Measurements from ENCODE around the gene A2M.

A2M gene

DNA sequence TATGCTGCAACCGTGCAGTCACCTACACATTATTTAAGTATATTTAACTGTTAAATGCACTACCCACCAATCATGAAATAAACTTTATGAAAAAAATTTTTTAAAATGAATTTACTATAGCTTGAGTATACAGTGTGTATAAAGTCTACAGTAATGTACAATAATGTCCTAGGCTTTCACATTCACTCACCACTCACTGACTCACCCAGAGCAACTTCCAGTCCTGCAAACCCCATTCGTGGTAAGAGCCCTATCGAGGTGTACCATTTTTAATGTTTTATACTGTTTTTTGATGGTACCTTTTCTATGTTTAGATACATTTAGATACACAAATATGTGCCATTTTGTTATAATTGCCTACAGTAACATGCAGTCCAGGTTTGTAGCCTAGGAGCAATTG is 78.3 kb downstream of the A2M start:
- ATAC-seq (no peak), DNase-seq (no peak)

DNA sequence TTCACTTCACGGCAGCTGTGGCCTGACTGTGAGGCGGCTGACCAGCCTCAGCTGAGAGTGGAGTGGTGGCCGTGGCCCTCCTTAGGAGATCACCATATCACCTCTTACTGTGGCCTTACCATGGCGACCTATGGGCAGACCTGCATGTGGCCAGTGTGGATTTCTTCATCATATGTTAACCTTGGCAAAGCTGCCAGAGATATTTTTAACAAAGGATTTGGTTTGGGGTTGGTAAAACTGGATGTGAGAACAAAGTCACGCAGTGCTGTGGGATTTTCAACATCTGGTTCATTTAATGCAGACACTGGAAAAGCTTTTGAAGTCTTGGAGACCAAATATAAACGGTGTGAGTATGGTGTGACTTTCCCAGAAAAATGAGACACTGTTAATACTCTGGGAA is 79.5 kb downstream of the A2M start:
- ATAC-seq (no peak), DNase-seq (no peak)

DNA sequence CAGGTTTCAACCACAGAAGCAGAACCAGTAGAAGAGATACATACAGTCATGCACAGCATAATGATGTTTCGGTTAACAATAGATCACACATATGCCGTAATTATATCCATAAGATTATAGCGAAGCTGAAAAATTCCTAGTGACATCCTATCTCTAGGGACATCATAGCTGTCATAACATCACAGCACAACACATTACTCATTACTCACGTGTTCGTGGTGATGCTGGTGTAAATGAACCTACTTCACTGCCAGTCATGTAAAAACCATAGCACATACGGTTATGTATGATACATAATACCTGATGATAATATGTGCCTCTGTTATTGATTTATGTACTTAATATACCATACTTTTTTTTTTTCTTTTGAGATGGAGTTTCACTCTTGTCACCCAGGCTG is 81.6 kb downstream of the A2M start:
- ATAC-seq (peak; percentile 41), DNase-seq (no peak)

DNA sequence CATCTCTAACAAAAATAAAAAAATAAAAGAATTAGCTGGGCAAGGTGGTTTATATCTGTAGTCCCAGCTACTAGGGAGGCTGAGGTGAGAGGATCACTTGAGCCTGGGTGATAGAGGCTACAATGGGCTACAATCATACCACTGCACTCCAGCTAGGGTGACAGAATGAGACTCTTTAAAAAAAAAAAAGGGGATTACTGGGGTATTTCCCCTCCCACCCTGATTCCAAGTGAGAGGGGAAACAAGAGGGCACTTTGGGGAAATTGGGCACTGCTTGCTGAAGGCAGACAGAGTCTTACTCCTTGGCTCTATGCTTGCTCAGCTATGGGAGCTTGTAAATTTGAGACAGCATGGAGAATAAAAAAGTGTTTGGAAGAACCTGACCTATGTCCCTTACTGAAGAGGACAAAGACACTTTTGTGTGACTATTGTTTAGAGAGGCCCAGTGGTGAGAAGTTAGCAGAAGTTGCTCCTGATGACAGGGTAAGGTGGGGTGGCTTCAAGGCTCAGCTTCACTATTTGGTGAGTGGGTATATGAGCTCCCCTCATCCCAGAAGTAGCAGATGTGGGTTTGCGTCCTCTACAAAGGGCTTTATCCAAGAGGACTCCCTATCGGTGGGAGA is 82.3 kb downstream of the A2M start:
- DNase-seq (no peak), ATAC-seq (no peak)

DNA sequence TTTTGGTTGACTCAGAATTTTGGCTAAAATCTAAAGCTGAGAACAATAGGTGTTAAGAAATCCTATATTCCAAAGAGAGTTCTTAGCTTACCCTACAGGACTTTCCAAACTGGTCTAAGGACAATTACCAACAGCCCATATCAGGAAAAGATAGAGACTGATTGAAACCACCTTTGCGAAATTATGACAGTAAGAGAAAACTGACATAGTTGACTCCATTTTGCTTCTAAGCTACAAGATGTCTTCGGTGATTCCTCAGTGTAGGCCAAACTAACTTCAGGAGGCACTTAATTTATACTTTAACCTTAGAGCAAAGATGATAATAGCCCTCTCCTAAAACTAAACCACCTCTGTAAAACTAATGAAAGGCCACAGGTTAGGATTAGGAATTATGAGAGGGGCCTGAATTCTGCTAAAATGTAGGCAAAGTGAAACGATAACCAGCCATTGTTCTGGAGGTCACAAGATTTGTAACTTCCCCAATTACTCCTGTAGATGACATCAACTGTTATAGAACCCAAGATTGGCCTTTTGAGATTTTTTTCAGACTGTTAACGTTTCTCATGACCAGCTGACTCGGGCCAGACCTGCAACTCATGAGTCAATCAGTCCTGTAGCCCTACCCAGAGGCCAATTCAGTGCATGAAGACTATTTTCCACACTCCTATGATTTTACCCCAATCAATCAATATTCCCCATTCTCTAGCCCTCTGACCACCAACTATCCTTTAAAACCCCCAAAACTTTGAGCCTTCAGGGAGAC is 83.3 kb downstream of the A2M start:
- DNase-seq (no peak), ATAC-seq (peak; percentile 55)

DNA sequence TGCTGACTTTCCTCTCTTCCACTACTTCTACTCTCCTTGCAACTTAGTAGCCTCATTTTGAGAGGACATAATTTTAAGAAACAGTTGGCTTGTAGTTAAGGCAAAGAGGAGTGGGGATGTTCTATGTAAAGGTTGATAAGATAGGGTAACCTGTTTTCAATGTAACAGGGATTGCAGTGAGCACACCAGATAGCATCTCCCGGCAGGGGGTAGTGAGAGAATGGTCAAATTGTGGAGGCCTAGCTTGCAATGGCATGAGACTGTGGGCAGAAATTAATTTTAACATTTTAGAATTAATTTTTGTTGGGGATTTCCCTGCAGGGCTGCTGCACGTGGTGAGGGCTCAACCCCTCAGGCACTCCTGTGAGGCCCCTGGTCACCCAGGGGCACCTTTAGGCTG is 84.9 kb downstream of the A2M start:
- DNase-seq, result no peak
- ATAC-seq, result no peak

DNA sequence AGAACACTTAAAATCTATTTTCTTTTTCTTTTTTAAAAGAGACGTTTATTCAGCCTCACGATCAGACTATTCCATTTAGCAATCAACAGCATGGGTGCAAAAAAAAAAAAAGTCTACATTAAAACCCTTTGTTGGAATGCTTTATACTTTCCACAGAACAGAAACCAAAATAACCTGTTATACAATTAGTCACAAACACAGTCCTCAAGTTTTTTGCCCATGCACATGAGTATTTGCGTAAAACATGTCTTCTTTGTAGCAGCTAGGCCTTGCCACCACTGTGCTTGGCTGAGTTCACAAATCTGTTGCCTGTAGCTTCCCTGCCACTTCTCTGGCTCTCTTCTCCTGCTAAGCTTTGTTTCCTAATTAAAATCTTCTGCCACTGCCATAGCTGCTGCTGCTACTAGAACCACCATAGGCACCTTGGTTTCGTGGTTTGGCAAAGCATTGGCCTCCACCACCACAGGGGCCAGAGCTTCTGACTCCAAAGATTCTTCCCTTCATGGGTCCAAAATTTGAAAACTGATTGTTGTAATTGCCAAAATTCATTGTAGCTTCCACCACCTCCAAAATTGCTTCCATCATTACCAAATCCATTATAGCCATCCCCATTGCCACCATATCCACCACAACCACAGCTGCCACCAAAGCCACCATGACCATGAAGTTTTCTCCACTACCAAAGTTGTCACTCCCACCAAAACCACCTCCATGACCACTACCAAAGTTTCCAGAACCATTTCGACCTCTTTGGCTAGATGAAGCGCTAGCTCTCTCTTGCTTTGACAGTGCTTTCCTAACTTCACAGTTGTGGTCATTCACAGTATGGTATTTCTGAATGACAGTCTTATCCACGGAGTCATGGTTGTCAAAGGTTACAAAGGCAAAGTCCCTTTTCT is 88.3 kb downstream of the A2M start:
- no peak for ATAC-seq
- peak; percentile 79 for DNase-seq

DNA sequence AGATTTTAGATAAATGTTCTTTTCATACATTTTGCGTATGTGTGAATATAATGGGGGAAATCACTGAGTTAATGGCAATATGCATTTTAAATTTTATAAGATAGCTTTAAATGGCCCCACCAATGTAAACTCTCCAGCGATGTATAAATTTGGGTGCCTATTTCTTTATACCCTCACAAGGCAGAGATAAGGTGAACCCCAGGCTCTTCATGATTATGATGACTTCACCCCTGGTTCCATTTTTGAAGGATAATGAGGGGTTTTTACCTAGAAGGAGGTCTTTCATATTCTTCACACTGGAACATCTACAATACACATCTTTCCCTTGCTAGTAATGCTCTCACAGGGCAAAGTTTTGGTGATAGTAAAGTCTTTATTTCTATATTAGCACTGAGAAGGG is 91.2 kb downstream of the A2M start:
- ATAC-seq, result peak; percentile 44
- DNase-seq, result no peak

DNA sequence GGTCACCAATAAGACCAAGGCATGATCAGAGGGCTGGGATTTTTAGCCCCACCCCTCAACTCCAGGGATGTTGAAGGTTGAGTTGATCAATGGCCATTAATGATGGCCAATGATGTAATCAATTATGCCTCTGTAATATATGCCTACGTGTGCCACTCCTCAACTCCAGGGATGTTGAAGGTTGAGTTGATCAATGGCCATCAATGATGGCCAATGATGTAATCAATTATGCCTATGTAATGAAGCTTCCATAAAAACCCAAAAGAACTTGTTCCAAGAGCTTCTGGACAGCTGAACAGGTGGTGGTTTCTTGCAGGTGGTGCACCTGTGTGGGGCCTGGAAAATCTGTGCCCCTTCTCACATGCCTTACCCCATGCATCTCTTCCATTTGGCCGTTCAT is 93.1 kb downstream of the A2M start:
- ATAC-seq, result no peak
- no peak for DNase-seq
